VCaP (cell line): ENCODE data around the gene RPS19.
"Not testable (repeated sequence)": the region's sequence is repeated elsewhere in the genome, so short reads cannot be mapped to it uniquely, and the experiment has no call there.

Source experiments
- H3K27ac ChIP-seq: fragments of 450-650 bp; 2 replicates; pipeline ENCODE4 v1.5.1; 2017
- CTCF ChIP-seq: fragments of 450-650 bp; conservative IDR thresholded peaks from 2 replicates; pipeline ENCODE4 v1.5.1; 2017; ENCODE audit warnings: mild to moderate bottlenecking, moderate library complexity

RPS19 gene

GRCh38 chr19:41913538-41914423 lies 53.7 kb downstream of the RPS19 start:
- H3K27ac ChIP-seq: no peak overlapping the region

GRCh38 chr19:41914424-41914834 lies 54.4 kb downstream of the RPS19 start:
- not testable (repeated sequence) for H3K27ac ChIP-seq

More at GRCh38 chr19:41913538-41914423, 53.7 kb downstream of the RPS19 start:
- no peak for TF ChIP-seq CTCF

GRCh38 chr19:41915021-41915775 lies 55.1 kb downstream of the RPS19 start:
- H3K27ac ChIP-seq: no peak overlapping the region
- TF ChIP-seq CTCF: no peak

- no peak for TF ChIP-seq CTCF
- no peak overlapping the region for H3K27ac ChIP-seq
These were observed 55.8 kb downstream of the RPS19 start for GRCh38 chr19:41915776-41916414.

- H3K27ac ChIP-seq: no peak overlapping the region
- no peak for TF ChIP-seq CTCF
These were observed 57.6 kb downstream of the RPS19 start for GRCh38 chr19:41917676-41918075.

GRCh38 chr19:41918095-41918494 lies 58.0 kb downstream of the RPS19 start:
- no peak for TF ChIP-seq CTCF
- no peak overlapping the region for H3K27ac ChIP-seq

GRCh38 chr19:41918653-41919244 lies 58.7 kb downstream of the RPS19 start:
- no peak for TF ChIP-seq CTCF
- H3K27ac ChIP-seq: no peak overlapping the region
